ENCODE results near the gene RTN4R. TPM values are rescaled to one million over a fixed set of nuclear protein-coding genes. Genes with fewer than 3 reads are reported as not detected.

Gene RTN4R
- total RNA-seq, 1 experiment from 2014 or later = 19.0 TPM

GRCh38 chr22:20219667-20220628, 48.2 kb downstream of the RTN4R start:
- ChIA-PET POLR2A (interaction anchor here (0.6 kb wide), 1 partner anchor 10 kb away, joined by 3 read pairs; no protein-coding TSS in a partner anchor), RAD21 (ENCODE audit: low non-redundant PET in 1 of 2, low total read pairs in 2 of 2, uncharacterized antibody in 2 of 2, unreplicated experiment in 2 of 2) (no interaction called here), CTCF (no interaction called here)
- Histone ChIP-seq H3K9ac (ENCODE audit: low read length) (no peak overlapping the region), H2AFZ (ENCODE audit: low read depth, low read length, poor library complexity, severe bottlenecking) (no peak overlapping the region), H3K4me3 (replicated peaks in 1 of 2; ENCODE audit: low read depth in 1 of 2, low read length in 2 of 2) (no peak overlapping the region), H3K4me1 (ENCODE audit: control insufficient read depth in 1 of 2, insufficient read depth in 2 of 2, low read length in 2 of 2) (no peaks in the 10 kb centered on the region), H3K4me2 (ENCODE audit: low read length) (no peak overlapping the region), H3K27me3 (ENCODE audit: insufficient read depth, low read length) (no peaks in the 10 kb centered on the region), H3K79me2 (ENCODE audit: insufficient read depth, low read length) (no peaks in the 10 kb centered on the region), H4K20me1 (ENCODE audit: insufficient read depth) (no peaks in the 10 kb centered on the region), H3K9me2 (ENCODE audit: insufficient read depth) (no peaks in the 10 kb centered on the region), H3K9me3 (ENCODE audit: control insufficient read depth in 1 of 2, insufficient read depth in 1 of 2, low read depth in 1 of 2, low read length in 2 of 2) (peaks cover 0 to 7% of the 10 kb centered on the region in 2 experiments; a peak in 1 of 4 replicates), H3K36me3 (ENCODE audit: control insufficient read depth in 1 of 2, insufficient read depth in 2 of 2, low read length in 2 of 2) (no peaks in the 10 kb centered on the region), H3K27ac (ENCODE audit: low read depth, low read length) (no peak overlapping the region)
- peak; percentile 67 for ATAC-seq
- BruUV-seq (replicated peaks) = no TSS peak
- no peak for DNase-seq (ENCODE audit: low read depth, low spot score)
- TF ChIP-seq REST (IDR thresholded peaks at IDR 0.05; ENCODE audit: low read depth) (no peak), SRF (IDR thresholded peaks at IDR 0.05; ENCODE audit: low read depth) (no peak), POLR2A (IDR thresholded peaks at IDR 0.05; ENCODE audit: borderline replicate concordance, extremely low read depth, insufficient read depth, insufficient read length) (no peak), ELF1 (IDR thresholded peaks at IDR 0.05; ENCODE audit: borderline replicate concordance, low read depth) (no peak), CBX3 (IDR thresholded peaks at IDR 0.05; ENCODE audit: low read depth) (no peak), SIN3A (IDR thresholded peaks at IDR 0.05; ENCODE audit: low read depth) (no peak), CEBPB (IDR thresholded peaks at IDR 0.05; ENCODE audit: low read depth) (no peak), ZFX (IDR thresholded peaks at IDR 0.05) (no peak), EGR1 (IDR thresholded peaks at IDR 0.05; ENCODE audit: low read depth) (no peak), POLR2AphosphoS5 (IDR thresholded peaks at IDR 0.05; ENCODE audit: low read depth, low read length) (no peak), TCF7L2 (IDR thresholded peaks at IDR 0.05; ENCODE audit: borderline replicate concordance, extremely low read depth, insufficient read depth, insufficient read length) (no peak), EZH2 (IDR thresholded peaks at IDR 0.05) (no peak), RAD21 (IDR thresholded peaks at IDR 0.05; ENCODE audit: low read depth) (no peak), SP1 (IDR thresholded peaks at IDR 0.05; ENCODE audit: low read depth) (no peak), ATF3 (IDR thresholded peaks at IDR 0.05) (no peak), CTCF (IDR thresholded peaks at IDR 0.05 in 2 of 3, conservative IDR thresholded peaks at IDR 0.05 in 1 of 3; ENCODE audit: borderline replicate concordance in 1 of 3, insufficient read depth in 1 of 3, low read depth in 2 of 3, low read length in 2 of 3) (no peak), YY1 (IDR thresholded peaks at IDR 0.05; ENCODE audit: extremely low read depth, insufficient replicate concordance, low read depth, low read length) (no peak)
- intact Hi-C loops (cut with micrococcal nuclease) = no loop called here

Measured in HCT116 (cell line).